ENCODE measurements around the gene SELE.

SELE gene

DNA sequence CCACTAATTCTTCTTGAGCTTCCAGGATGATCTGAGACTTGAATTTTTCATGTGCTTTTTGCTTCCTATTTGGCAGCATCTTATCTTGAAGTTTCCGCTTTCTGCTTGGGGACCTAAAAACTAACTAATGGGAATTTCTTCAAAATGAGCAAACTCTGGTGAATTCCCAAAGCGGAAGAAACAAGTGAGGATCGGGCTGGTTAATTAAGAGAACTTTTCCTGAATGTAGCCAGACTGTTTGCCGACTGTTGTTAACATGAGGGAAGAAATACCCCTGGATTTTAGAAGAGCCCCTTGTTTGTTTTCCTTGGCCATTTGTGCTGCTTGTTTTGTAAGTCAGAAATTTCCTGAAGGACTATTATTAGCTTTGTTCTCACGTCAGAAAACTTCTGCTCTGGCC is 6.1 kb upstream of the SELE start:
- Histone ChIP-seq H3K27ac (replicated peaks) (no peak overlapping the region), H3K27me3 (ENCODE audit: insufficient read depth, poor library complexity, severe bottlenecking) (no peaks in the 10 kb centered on the region), H3K4me3 (replicated peaks; ENCODE audit: insufficient read depth, low read length) (no peak overlapping the region)
- TF ChIP-seq SPI1 (IDR thresholded peaks at IDR 0.05; ENCODE audit: borderline replicate concordance, low read depth) = no peak
- TF ChIP-seq, protein P1, sequence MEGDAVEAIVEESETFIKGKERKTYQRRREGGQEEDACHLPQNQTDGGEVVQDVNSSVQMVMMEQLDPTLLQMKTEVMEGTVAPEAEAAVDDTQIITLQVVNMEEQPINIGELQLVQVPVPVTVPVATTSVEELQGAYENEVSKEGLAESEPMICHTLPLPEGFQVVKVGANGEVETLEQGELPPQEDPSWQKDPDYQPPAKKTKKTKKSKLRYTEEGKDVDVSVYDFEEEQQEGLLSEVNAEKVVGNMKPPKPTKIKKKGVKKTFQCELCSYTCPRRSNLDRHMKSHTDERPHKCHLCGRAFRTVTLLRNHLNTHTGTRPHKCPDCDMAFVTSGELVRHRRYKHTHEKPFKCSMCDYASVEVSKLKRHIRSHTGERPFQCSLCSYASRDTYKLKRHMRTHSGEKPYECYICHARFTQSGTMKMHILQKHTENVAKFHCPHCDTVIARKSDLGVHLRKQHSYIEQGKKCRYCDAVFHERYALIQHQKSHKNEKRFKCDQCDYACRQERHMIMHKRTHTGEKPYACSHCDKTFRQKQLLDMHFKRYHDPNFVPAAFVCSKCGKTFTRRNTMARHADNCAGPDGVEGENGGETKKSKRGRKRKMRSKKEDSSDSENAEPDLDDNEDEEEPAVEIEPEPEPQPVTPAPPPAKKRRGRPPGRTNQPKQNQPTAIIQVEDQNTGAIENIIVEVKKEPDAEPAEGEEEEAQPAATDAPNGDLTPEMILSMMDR (IDR thresholded peaks at IDR 0.05; ENCODE audit: insufficient read depth, low read length) = no peak
- TF ChIP-seq POLR2AphosphoS5 (IDR thresholded peaks at IDR 0.05; ENCODE audit: low read depth) = no peak
- TF ChIP-seq, protein P2, sequence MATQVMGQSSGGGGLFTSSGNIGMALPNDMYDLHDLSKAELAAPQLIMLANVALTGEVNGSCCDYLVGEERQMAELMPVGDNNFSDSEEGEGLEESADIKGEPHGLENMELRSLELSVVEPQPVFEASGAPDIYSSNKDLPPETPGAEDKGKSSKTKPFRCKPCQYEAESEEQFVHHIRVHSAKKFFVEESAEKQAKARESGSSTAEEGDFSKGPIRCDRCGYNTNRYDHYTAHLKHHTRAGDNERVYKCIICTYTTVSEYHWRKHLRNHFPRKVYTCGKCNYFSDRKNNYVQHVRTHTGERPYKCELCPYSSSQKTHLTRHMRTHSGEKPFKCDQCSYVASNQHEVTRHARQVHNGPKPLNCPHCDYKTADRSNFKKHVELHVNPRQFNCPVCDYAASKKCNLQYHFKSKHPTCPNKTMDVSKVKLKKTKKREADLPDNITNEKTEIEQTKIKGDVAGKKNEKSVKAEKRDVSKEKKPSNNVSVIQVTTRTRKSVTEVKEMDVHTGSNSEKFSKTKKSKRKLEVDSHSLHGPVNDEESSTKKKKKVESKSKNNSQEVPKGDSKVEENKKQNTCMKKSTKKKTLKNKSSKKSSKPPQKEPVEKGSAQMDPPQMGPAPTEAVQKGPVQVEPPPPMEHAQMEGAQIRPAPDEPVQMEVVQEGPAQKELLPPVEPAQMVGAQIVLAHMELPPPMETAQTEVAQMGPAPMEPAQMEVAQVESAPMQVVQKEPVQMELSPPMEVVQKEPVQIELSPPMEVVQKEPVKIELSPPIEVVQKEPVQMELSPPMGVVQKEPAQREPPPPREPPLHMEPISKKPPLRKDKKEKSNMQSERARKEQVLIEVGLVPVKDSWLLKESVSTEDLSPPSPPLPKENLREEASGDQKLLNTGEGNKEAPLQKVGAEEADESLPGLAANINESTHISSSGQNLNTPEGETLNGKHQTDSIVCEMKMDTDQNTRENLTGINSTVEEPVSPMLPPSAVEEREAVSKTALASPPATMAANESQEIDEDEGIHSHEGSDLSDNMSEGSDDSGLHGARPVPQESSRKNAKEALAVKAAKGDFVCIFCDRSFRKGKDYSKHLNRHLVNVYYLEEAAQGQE (IDR thresholded peaks at IDR 0.05; ENCODE audit: insufficient replicate concordance, low read depth) = no peak
- TF ChIP-seq GABPA (IDR thresholded peaks at IDR 0.05; ENCODE audit: low read depth) = no peak
- no peak for DNase-seq (ENCODE audit: low read depth in 1 of 2, low spot score in 1 of 2)

DNA sequence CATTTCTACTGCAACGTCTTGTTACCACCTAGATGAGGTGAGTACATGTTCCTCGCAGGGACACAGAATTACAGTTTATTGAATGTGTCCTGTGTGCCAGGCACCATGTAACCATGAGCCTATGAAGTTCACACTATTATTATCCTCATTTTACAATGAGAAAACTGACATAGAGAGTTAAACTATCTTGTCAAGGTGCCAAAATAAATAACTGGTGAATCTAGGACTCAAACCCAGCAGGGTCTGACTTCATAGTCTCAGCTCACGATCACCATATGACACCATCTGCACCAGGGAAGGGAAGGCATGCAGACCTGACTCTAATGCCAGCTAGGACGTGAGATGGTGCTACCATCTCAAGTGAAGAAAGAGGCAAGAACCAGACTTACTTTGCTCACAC is 2.4 kb downstream of the SELE start:
- TF ChIP-seq POLR2AphosphoS5 (IDR thresholded peaks at IDR 0.05; ENCODE audit: low read depth) (no peak), SPI1 (IDR thresholded peaks at IDR 0.05; ENCODE audit: borderline replicate concordance, low read depth) (no peak), GABPA (IDR thresholded peaks at IDR 0.05; ENCODE audit: low read depth) (no peak)
- TF ChIP-seq, protein P1 (IDR thresholded peaks at IDR 0.05; ENCODE audit: insufficient read depth, low read length) = no peak
- TF ChIP-seq, protein P2 (IDR thresholded peaks at IDR 0.05; ENCODE audit: insufficient replicate concordance, low read depth) = no peak
- Histone ChIP-seq H3K27me3 (ENCODE audit: insufficient read depth, poor library complexity, severe bottlenecking) (peaks cover 3% of the 10 kb centered on the region), H3K27ac (replicated peaks) (no peak overlapping the region), H3K4me3 (replicated peaks; ENCODE audit: insufficient read depth, low read length) (no peak overlapping the region)
- no peak for DNase-seq (ENCODE audit: low read depth in 1 of 2, low spot score in 1 of 2)

DNA sequence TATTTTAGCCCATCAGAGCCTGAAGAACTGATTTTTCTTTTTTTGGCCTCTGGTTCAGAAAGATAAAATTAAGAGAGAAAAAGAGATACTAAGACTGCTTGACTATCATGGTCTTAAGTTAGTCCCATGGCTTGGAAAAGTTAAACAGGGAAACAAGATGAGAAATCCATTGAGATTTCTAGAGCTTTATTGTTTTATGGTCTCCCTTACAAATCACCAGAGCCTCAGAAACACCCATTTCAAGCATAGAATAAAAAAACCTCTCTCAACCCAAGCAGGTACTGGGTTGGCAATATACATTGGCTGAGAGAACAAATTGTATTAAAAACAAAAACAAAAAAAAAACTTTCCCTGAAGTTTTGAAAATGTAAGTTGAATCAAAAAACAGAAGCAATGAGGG is 3.9 kb downstream of the SELE start:
- H3K27me3 ChIP-seq (ENCODE audit: insufficient read depth, poor library complexity, severe bottlenecking) = peaks cover 6% of the 10 kb centered on the region
- H3K4me3 ChIP-seq (replicated peaks; ENCODE audit: insufficient read depth, low read length) = no peak overlapping the region
- TF ChIP-seq, protein P2 (IDR thresholded peaks at IDR 0.05; ENCODE audit: insufficient replicate concordance, low read depth) = no peak
- TF ChIP-seq POLR2AphosphoS5 (IDR thresholded peaks at IDR 0.05; ENCODE audit: low read depth) = no peak
- DNase-seq (ENCODE audit: low read depth in 1 of 2, low spot score in 1 of 2) = no peak
- H3K27ac ChIP-seq (replicated peaks) = no peak overlapping the region

DNA sequence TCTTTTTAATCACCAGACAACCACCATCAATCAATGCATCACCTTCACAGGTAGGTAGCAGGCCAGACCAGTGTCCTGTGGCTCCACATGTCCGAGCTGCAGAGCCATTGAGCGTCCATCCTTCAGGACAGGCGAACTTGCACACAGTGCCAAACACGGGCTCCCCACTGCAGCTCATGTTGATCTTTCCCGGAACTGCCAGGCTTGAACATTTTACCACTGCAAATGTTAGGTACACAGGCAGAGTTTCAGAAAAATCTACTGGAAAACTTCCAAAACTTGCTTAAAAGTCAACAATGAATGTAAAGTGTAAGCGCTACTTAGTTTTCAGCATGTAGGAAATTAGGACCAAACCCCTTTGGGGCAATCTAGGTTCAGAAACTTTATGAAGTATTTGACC is 6.6 kb downstream of the SELE start:
- Histone ChIP-seq H3K27me3 (ENCODE audit: insufficient read depth, poor library complexity, severe bottlenecking) (peaks cover 6% of the 10 kb centered on the region), H3K27ac (replicated peaks) (no peak overlapping the region), H3K4me3 (replicated peaks; ENCODE audit: insufficient read depth, low read length) (no peak overlapping the region)
- no peak for DNase-seq (ENCODE audit: low read depth in 1 of 2, low spot score in 1 of 2)
- TF ChIP-seq, protein P2 (IDR thresholded peaks at IDR 0.05; ENCODE audit: insufficient replicate concordance, low read depth) = no peak
- TF ChIP-seq, protein P1 (IDR thresholded peaks at IDR 0.05; ENCODE audit: insufficient read depth, low read length) = no peak
- TF ChIP-seq POLR2AphosphoS5 (IDR thresholded peaks at IDR 0.05; ENCODE audit: low read depth) = no peak
- no peak for TF ChIP-seq SPI1 (IDR thresholded peaks at IDR 0.05; ENCODE audit: borderline replicate concordance, low read depth)
- no peak for TF ChIP-seq GABPA (IDR thresholded peaks at IDR 0.05; ENCODE audit: low read depth)
